ENCODE results near the gene GREB1L.

DNA sequence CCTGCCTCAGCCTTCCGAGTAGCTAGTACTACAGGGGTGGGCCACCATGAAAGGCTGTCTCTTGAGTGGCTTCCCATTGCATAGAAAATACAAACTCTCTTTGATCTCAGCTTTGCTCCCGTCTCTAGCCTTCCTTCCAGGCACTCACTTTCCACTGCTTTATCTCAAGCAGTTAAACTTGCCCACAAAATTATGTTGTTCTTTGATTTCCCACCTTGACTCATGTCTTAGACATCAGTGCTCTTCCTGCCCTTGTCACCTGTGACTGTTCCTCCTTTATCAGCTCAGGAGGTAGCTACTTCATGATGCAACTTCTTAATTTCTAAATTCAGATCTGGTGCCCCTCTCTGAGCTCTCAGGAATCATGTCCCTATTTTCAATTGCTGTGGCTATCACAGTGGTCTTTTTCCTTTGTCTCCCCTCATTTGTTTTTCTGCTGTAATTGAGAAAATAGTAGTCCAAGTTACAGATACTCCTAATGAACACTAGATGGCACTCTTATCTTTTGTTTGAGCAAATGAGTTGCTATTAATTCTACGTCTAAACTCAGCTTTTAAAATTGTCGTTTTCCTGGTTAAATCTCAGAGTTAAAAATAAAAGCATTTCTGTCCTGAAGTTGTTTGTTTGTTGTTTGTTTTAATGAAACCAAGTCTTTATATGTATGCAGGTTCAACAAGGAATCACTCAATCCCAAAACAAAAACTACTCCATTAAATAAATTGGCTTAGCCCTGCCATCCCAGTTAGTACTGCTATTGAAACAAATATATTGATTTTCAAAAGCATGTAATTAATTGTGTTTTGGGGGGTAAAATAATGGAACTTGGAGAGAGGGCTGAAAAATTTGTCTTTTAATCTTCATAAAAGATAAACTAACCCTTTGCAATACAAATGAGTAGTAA, 46.9 kb upstream of the GREB1L start:
- TF ChIP-seq, protein P1, sequence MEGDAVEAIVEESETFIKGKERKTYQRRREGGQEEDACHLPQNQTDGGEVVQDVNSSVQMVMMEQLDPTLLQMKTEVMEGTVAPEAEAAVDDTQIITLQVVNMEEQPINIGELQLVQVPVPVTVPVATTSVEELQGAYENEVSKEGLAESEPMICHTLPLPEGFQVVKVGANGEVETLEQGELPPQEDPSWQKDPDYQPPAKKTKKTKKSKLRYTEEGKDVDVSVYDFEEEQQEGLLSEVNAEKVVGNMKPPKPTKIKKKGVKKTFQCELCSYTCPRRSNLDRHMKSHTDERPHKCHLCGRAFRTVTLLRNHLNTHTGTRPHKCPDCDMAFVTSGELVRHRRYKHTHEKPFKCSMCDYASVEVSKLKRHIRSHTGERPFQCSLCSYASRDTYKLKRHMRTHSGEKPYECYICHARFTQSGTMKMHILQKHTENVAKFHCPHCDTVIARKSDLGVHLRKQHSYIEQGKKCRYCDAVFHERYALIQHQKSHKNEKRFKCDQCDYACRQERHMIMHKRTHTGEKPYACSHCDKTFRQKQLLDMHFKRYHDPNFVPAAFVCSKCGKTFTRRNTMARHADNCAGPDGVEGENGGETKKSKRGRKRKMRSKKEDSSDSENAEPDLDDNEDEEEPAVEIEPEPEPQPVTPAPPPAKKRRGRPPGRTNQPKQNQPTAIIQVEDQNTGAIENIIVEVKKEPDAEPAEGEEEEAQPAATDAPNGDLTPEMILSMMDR (conservative IDR thresholded peaks at IDR 0.05 in 1 of 2, IDR thresholded peaks at IDR 0.05 in 1 of 2; ENCODE audit: extremely low read depth in 1 of 2, insufficient read depth in 1 of 2, low read depth in 1 of 2, low read length in 2 of 2), result peak; percentile 63 to 66
- TF ChIP-seq EZH2 (IDR thresholded peaks at IDR 0.05; ENCODE audit: borderline replicate concordance, low read length), result no peak

Data from mammary epithelial cell (primary cell).